Dermis microvascular lymphatic vessel endothelial cell (primary cell): ENCODE data around the gene EHBP1. TPM values are rescaled to one million over a fixed set of nuclear protein-coding genes. Genes with fewer than 3 reads are reported as not detected.
A peak's percentile ranks its signal among the peaks of the same experiment; 100 is the strongest.

ENCODE experiments used
- DNase-seq, 2 donors: peaks; one replicate each; pipeline versions ENCODE4 v3.0.0 to v3.0.0-alpha.2; 2010; ENCODE audit warnings: low read depth in 2 of 2
- total RNA-seq: library from RNA; depleted of rRNA; stranded (reverse); fragments of >200 nt; gene quantifications from 2 replicates; pipeline ENCODE4 v1.2.1, GENCODE V29; 2014

EHBP1 gene
- total RNA-seq, 1 donor from 2014 or later, result 13.1 TPM

DNA sequence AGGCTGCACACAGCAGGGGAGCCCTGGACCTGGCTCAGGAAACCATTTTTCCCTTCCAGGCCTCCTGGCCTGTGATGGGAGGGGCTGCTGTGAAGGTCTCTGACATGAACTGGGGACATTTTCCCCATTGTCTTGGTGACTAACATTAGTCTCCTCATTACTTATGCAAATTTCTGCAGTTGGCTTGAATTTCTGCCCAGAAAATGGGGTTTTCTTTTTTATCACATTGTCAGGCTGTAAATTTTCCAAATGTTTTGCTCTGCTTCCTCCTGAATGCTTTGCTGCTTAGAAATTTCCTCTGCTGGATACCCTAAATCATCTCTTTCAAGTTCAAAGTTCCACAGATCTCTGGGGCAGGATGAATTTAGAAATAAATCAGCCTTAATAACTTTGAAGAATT, 78.2 kb downstream of the EHBP1 start:
- DNase-seq, result no peak

DNA sequence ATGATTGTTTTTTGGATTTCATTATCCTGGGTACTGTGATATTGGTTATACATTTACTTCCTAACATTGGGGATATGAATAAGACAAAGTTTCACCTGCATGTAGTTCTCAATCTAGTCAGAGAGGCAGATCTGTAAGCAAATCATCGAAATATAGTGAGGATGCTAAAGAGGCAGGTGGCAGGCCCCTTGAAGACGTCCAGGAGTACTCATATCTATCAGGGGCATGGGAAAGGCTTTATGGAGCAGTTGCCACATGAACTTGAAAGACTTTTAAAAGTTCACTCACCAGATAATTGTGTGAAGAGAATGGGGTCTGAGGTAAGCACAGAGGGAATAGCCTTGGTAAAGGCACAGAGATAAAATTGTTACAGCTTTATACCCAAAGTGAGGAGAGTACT, 78.8 kb downstream of the EHBP1 start:
- DNase-seq, result no peak

DNA sequence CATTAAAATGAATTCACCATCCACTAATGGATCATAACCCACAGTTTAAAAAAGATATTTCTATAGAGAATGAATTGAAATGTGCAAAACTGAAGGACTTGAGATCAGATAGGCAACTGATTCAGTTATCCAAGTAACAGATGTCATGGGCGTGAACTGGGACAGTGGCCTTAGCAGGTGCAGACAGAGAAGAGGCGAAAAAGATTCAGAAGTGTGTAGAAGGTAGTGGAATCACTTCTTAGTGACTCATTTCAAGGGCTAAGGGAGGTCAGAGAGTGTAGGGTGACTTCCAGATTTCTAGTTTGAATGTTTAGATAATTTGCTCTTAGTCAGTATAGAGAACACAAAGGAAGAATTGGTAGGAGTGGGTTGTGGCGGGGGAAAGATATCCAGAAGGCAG, 79.7 kb downstream of the EHBP1 start:
- no peak for DNase-seq

DNA sequence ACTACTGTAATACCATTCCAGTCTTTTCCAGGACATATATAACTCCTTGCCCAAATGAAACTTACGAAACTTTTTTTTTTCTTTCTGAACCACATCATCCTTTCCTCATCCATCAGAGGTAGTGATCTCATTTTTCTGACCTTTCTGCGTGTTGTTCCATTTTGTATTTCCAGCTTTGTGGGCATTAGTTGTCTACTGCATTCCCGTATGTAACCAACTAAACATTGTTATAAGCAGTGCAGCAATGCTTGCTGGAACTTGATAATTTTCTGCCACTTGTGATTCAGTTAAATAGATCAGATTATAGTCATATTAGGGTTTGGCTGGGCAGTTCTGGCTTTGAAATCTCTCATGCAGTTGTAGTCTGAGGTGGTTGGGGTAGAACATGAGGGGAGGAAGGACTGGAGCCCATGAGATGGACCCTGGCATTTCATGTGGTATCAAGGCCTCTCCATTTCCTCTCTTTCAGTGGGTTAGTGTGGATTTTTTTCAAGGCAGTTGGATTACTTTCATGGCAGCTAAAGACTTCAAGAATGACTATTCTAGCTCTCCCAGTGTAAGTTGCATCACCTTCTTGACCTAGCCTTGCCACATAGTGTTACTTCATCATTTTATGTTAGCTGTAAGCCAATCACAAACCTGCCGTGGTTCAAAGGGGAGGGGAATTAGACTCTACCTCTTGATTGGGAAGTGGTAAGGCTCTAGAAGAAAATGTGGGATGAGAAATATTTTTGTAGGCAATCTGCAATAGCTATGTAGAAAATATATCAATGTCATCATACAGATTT, 80.5 kb downstream of the EHBP1 start:
- no peak for DNase-seq

DNA sequence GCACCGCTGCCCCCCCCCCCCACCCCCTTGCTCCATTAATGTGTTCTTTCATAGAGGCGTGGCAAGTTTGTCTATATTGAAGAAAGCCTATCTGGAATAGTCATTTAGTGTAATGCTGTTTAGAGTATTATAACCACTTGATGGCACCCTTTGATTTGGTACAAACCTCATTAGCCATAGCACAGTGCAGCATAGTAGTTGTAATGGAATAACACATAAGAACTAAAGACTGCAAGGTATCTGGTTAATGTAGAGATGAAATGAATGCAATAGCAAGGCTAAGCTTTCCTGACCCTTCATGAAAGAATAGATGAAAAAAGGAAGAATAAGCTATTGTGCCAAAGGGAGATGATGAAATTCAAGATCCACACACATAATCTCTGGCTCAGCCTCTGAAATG, 81.9 kb downstream of the EHBP1 start:
- peak; percentile 55 to 69 for DNase-seq

DNA sequence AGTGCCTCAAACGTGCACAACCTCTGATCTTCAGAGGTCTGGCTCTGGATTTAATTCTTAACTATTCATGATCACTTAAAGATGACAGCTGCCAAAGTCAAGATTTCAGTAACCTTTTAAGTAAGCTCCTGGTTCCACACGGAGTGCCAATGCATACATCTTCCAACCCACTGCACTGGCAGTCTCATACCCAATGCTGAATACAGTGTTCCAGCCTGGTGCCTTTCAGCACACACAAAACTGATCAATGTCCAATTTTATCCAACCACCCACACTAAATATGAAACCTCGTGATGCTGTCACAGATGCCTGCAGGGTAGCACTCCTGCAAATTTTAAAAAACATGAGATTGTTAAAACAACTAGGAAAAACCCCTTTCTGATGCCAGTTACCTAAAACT, 84.0 kb downstream of the EHBP1 start:
- DNase-seq, result no peak

DNA sequence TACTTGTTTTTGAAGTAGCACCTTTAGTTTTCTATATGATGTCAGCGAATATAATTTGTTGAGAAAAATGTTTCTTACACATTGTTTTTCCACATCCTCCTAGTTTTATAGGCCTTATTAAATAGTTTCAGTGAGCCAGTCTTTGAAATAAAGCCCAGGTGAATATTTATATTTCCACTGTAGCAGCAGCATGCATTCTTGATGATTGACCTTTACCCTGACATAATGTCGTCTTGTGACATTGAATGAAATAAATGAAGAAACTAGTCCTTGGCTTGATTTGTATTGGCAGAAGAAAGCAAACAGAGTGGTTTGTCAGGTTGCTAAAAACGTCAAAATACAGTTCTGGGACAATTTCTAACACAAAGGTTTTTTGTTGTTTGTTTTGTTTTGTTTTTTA, 84.4 kb downstream of the EHBP1 start:
- no peak for DNase-seq

DNA sequence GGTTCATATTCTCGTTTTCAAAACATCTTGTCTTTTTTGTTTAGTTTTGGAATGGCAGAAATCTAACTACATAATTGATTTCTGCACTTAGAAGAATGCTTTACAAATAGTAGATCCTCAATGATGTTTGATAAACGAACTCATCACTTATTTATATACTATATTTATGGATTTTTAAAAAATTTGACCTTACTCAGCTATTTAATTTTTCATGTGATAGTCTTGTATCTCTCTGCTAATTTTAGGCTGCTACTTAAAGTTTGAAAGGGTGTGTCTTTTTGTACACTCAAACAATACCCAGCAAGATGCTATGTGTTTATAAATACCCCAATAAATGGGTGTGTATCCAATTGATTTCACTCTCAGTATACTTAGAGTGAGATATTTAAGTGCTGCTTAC, 86.9 kb downstream of the EHBP1 start:
- no peak for DNase-seq

DNA sequence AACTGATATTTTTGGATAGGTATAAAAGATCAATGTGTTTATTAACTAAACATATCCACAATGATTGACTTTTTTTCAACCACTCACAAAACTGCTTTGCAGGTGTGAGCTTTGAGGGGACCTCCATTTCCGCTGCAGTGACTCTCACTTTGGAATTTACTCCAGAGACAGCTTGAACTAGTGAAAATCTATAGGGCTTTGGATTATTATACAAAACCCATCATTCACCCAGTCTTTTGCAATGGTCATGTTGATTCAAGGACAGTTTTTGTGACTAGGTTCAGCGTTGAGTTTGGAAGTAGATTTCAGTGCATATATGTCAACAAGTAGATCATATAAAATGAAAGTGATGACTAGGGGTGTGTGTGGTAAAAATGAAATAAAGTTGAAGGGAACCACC, 87.7 kb downstream of the EHBP1 start:
- DNase-seq, result no peak

DNA sequence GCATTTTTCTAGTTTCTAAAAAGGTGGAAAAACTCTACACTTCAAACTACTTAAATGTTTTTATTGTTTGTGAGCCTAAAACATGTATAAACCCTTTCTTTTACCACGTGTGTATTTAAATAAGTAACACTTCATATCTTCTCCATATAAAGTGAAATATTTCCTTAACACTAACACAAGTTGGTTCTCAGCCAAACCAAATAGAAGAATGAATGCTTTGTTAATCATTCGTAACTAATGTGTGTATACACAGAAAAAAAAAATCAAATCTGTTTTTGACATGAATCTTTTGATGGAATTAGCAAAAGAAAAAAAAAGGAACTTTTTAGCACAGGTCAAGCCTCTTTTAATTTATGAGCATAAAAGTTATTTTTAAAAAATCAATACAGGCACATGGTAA, 89.3 kb downstream of the EHBP1 start:
- DNase-seq, result peak; percentile 22 to 66

DNA sequence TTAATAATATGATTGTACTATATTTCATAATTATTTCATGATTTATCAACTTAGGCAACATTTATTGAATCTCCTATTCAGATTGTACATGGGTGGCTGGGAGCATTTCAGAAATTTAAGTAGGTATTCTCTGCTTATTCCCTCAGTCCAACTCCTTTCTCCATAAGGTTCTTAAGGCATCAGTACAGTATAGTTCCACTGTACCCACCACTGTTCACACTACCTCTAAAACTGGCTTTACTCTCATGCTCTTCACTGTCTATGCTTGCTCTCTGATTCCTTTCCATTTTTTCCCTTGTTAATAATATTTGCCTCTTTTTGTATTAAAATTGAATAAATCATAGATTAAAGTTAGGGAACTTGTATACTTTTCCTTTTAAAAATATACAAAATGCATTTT, 89.8 kb downstream of the EHBP1 start:
- DNase-seq, result no peak

DNA sequence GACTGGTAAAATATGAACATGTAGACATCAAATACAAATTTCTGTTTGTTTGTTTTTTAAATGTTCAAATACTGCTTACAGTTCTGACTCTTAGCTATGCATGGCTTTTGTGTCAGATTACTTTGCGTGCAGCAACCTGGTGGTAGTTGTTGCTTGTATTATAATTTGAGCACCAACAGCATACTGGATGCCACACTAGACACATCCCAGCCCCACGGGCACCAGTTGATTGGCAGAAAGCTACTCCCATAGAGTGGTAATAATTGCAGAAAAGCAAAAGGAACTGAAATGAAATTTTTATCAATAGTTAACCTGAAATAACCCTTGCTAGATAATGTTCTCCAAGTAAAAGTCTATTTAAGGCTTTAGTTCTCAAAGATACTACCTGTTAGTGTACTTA, 91.6 kb downstream of the EHBP1 start:
- DNase-seq, result no peak

DNA sequence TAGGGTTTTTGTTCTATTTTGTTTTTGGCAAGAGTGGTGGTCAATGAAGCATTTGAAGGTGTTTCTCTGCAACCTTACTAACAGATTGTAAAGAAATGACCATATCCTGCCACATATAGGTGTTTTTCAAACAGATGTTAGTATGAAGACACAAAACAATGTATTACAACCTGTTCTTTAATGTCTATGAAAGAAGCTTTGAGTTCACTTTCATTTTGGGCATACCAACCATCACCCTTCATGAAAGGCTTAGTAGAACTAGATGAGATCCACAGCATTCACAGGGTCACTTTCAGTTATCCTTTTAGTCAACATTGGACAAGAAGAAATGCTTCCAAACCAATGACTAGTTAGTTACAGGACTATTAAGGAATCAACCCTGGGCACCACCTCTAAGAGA, 95.1 kb downstream of the EHBP1 start:
- DNase-seq, result no peak

DNA sequence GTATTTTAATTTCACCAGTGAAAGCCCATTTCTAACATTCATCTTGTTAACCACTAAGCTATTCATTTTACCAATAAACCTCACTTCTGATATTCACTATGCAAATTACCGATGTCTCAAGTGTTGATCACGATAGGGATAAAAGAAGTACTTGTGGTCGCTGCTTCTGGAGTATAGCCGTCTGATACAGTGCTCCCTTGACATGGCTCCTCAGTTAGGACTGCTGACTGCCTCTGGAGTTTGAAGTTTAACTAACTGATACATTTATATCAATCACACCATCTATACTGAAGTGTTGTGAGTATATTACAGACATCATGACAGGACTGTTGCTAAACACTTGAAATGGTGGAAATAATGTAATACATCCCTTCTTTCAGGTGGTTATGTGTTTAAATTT, 95.6 kb downstream of the EHBP1 start:
- DNase-seq, result no peak

DNA sequence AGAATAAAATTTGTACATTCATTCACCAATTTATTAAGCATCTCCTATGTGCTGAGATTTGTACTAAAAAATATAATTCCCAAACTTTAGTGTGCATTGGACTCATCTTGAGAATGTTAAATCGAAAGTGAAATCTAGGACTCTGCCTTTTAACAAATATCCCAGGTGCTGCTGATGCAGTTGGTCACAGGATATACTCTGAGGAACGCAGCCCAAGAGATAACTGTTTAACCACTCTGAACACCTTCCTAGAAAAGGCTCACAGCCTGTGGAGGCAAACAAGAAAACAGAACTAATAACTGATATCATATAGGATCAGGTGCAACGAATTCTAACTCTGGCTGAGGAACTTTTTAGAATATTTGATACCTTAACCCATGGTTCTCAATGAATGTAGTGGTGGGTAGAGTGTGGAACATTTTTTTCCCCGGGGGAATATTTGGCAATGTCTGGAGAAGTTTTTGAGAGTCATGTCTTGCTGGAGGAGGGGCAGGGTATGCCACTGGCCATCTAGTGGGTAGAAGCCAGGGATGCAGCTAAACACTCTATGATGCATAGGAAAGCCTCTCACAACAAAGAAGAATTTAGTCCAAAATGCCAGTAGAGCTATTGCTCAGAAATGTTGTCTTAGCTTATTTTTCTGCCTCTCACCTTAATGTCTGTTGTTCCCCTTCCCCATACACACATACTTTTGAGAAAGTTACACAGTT, 96.5 kb downstream of the EHBP1 start:
- DNase-seq, result no peak

DNA sequence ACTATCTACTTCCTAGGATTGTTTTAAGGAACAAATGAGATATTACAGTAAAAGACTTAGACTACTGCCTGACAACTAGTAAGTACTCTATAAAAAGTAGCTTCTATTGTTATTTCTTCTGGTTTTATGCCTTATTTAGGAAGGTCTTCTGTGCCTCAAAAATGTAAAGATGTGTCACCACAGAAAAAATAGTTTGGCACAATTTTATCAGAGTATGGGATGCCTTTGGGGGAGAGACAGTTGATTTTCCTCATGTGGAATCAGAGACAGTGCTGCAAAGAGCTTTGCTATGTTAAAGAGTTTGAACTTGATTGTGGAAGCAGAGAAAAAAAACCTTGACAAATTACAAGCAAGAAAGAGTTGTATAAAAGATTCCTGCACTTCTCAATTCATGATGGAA, 98.4 kb downstream of the EHBP1 start:
- DNase-seq, result no peak

DNA sequence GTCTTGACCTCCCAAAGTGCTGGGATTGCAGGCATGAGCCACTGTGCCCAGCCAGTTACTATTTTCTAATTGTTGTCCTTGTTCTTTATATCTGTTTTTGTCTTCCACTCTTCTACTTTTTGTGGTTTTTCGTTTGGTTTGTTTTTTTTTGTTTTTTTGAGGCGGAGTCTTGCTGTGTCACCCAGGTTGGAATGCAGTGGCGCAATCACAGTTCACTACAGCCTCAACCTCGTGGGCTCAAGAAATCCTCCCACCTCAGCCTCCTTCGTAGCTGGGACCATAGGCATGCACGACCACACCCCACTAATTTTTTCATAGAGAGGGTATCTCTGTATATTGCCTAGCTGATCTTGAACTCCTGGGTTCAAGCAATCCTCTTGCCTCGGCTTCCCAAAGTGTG, 100.7 kb downstream of the EHBP1 start:
- DNase-seq, result no peak

DNA sequence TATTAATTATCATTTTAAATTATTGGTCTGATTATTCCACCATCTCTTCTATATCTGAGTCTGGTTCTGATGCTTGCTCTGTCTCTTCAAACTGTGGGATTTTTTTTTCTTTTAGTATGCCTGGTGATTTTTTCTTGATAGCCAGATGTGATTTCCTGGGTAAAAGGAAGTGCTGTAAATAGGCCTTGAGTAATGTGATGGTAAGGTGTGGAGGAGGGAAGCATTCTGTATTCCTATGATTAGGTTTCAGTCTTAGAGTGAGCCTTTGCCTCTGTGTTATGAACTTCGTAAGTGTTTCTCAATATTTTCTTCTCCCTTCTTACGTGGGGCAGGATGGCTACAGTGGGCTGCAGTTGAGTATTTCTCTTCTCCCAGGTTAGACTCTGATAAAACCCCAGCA, 103.0 kb downstream of the EHBP1 start:
- DNase-seq, result no peak

DNA sequence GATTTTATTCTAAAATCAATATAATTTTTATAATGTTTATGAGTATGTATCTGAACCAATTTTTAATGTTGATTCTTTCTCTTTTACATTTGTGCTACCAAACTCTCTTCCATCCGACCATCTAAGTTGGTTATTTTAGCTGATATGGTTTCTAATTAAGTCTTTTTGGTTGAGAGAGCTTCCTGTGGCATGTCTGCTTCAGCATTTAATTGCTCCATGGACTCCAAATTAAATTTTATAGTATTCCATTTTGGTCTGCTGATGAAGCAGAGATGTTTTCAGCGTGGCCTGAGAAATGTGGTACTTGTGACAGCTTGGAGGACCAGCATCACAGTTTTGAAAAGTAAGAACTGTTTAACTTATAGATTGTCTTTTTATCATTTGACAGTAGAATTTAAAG, 105.6 kb downstream of the EHBP1 start:
- DNase-seq, result no peak

DNA sequence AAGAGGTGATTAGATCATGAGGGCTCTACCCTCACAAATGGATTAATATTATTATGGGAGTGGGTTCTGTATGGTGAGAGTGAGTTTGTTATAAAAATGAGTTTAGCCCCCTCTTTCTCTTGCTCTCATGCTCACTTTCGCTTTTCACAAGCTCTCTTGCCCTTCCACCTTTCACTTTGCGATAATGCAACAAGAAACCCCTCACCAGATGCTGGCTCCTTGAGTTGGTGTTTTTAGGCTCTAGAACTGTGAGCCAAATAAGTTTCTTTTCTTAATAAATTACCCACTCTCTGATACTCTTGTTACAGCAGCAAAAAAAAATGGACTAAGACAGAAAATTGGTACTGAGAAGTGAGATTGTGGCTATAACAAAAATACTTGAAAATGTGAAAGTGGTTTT, 106.5 kb downstream of the EHBP1 start:
- DNase-seq, result no peak

DNA sequence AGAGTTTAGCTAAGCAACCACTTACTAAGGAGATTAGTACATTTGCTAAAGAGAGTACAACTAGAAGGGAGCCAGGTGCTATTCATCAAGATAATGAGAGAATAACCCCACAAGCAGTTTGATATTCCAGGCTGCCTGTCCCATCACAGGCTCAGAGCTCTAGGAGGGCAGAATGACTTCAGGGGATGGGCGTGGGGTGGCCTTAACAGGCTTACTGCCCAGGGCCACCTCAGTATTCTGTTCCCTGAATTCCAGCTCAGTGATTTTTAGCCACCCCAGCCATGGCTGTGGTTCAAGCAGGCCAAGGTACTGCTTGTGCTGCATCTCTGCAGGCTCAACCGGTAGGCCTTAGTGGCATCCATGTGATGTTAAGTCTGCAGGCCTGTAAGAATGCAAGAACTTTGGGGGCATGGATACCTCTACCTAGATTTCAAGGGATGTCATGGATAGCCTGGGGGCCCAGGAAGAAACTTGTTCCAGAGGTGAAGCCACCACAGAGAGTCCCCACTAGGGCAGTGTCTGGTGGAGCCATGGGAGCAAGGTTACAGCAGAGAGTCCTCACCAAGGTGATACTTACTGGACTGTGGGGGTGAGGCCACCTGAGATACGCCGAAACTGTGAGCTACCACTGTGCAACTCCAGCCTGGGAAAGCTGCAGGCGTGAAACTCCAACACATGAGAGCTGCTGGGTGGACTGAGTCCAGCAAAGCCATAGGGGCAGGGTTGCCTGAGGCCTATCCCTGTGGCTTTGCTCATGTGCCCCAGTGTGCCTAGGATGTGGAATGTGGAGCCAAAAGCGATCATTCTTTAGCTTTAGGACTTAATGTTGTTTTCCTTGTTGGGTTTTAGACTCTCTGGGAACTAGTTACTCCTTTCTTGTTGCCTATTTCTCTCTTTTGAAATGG, 107.7 kb downstream of the EHBP1 start:
- no peak for DNase-seq

DNA sequence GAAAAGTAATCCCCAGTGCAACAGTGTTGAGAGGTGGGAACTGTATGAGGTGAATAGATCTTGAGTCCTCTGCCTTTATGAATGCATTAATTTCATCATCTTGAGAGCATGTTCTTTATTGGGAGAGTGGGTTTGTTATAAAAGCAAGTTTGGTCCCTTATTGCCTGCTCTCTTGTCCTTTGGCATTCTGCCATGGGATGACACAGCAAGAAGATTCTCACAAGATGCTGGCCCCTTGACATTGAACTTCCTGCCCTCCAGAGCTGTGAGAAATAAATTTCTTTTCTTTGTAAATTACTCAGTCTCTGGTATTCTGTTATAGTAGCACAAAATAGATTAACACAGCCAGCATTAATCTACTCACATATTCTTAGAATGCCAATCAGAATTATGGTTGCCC, 108.6 kb downstream of the EHBP1 start:
- peak in 1 of 2 donors; percentile 22 for DNase-seq
